ENCODE results near the gene SLC44A4.

DNA sequence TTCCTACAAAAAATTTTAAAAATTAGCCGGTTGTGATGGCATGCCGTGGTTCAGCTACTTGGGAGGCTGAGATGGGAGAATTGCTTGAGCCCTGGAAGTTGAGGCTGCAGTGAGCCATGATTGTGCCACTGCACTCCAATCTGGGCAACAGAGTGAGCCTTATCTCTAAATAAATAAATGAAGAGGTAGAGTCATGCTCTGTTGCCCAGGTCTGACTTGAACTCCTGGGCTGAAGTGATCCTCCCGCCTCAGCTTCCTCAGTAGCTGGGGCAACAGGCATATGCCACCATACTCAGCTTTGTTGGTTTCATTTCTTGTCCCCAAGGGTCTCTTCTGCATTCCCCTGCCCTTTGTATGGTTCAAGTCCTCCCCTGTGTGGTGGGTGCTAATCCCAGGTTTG is 34.3 kb downstream of the SLC44A4 start:
- TF ChIP-seq POLR2AphosphoS5 (IDR thresholded peaks at IDR 0.05; ENCODE audit: low read depth, low read length) (no peak), TAF1 (IDR thresholded peaks at IDR 0.05; ENCODE audit: borderline replicate concordance, insufficient read depth, low read length) (no peak)

Measured in PFSK-1 (cell line).